Stimulated activated CD4-positive, alpha-beta T cell treated with anti-CD3 and anti-CD28 coated beads, Interleukin-4, amount 100 ng/mL, for 24 hours (primary cell): Measurements from ENCODE around the gene SRC.

ENCODE experiments used
- DNase-seq: peaks from one replicate; pipeline ENCODE4 v3.0.0-alpha.2; 2020

SRC gene

DNA sequence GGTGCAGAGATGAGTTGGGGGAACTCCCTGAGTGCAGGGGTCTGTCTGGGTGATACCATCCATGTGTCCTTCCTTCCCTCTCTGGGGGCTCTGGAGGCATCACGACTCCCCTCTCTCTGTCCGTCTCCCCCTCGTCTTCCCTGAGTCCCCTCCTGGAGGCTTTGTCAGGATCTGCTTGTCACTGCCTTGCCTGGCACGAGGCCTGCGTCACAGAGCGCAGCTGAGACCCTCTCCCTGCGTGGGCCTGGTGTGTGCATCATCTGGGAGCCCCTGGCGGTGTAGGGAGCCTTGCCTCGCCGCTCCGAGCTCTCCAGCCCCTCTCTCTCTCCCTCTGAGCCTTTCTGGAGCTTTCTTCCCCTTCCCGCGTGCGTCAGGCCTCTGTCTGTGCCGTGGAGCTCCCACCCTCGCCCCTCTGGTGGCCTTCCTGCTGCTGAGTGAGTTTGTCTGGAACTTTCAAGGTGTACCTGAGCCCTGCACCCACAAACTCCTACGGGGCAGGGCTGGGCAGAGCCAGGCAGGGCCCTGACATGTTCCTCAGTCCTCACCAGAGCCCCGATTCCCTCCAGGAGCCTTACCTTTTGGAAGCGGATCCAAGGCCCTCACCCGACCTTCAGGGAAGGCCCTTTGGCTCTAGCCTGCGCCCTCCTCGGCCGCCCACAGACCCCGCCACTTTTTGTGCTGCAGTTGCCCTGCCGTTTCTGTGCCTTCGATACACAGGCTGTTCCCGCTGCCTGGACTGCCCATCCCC, 70.3 kb downstream of the SRC start:
- DNase-seq: no peak

DNA sequence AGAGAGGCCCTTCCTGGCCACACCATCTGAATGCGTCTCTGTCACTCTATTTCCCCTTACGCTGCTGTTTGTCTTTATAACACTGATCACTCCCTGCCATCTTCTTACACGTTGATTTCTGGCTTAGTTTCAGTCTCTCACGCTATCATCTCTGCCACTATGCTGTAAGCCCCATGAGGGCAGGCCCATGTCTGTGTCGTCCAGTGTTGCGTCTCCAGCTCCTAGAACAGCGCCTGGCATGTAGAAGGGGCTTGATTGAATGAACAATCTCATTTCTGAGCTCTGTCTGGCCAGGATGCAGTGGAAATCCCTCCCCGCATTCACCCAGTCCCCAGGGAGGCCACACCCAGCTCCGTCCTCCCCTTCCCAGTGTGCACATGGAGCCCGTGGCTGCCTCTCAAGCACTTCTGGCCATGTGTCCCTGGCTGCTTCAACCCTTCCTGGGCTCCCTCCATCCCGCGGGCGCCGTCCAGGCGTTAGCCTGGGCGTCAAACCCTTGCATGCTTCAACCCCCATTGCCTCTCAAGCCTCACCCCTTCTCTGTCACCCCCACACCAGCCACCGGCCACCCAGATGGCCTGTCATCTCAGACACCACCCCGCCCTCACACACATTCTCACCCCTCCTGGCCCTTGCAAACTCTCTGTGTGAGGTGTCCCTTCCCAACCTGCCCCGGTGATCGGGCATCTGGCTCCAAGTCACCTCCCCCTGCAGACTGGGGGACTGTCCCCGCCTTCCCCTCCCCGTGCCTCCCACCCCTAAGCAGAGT, 71.1 kb downstream of the SRC start:
- DNase-seq: no peak

DNA sequence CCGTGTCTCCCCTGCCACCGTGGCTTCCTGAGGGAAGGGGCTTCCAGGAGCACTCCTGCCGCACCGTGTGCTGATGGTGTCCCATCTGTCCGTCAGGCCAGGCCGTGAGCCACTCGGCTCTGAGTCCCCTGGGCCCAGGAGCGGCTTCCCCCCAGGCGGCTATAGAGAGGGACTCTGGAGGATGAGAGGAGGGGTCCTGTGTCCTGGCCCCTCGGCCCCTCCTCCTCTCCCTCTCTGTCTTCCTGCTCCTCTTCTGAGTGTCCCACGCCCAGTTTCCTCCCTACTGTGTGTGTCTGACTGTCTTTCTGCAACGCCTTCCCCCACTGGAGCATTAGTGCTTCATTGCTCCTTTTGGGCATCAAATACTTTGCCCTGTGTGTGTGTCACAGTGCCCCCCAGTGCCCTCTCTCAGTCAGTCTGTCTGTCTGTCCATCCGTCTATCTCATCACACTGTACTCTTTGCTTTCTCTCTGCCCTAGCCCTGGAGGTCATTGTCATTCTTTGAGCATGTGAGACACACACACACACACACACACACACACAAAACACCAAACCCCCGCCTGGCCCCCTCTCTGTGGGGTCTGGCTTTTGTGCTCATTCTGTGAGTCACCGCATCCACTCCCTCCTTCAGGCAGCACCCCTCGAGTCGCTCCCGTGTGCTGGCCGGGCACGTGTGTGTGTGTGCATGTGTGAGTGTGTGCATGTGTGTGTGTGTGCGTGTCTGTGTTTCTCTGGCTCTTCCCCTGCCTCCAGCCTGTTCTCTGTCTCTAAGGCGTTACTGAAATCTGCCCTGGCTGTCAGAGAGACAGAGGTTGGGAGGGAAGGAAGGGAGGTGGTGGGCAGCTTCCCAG, 71.9 kb downstream of the SRC start:
- DNase-seq: no peak

DNA sequence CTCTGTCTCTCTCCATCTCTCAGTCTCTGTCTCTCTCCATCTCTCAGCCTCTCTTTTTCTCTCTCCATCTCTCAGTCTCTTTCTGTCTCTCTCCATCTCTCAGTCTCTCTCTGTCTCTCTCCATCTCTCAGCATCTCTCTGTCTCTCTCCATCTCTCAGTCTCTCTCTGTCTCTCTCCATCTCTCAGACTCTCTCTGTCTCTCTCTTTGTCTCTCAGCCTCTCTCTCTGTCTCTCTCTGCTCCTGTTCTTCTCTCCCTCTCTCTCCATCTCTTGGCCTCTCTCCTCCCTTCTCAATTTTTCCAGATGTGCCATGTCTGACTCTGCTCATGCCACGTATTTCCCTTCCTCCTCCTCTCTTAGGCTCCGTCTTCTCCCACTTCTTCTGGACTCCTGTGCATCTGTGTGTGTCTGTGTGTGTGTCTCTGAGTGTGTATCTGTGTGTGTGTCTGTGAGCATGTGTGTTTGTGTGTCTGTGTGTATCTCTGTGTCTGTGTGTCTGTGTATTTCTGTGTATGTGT, 72.7 kb downstream of the SRC start:
- no peak for DNase-seq

DNA sequence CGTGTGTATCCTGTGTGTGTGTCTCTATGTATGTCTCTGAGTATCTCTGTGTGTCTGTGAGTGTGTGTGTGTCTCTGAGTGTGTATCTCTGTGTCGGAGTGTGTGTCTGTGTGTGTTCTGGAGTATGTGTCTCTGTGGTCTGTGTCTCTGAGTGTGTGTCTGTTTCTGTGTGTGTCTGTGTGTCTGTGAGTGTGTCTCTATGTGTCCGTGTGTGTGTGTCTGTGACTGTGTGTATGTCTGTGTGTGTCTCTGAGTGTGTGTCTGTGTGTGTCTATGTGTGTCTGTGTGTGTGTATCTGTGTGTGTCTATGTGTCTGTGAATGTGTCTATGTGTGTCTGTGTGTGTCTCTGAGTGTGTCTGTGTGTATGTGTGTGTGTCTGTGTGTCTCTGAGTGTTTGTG, 73.4 kb downstream of the SRC start:
- DNase-seq: no peak

DNA sequence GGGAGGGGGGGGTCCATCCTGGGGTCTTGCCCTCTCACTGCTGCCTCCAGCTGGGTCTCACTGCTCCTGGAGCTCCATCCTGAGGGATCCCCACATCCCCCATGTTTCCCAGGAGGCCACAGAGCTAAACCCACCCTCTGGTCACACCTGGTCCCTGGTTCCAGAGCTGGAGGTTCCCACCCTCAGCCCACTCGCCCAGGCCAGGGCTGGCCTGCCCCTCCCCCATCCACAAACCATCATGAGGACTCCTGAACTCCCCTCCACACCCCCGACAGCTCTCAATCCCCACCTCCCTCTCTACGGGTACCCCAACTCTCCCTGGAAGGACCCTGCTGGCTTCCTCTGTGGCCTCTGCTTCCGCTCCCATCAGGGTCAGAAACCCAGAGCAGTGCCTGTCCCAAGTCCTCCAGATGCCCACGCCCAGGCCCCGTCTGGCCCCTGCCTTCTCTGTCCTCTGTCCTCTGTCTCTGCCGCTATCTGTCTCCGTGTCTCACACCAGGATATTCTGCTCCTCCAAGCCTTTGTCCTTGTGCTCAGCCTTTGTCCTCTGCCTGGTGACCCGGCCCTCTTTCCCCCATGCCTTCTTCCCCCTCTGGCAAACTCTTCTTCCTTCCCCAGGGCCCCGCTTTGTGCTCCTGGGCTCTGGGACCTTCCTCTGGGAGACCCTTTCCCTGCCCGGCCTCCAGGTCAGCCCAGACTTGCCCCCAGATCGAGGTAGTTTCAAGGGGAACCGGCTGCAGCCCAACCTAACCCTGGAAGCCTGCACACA, 74.0 kb downstream of the SRC start:
- no peak for DNase-seq

DNA sequence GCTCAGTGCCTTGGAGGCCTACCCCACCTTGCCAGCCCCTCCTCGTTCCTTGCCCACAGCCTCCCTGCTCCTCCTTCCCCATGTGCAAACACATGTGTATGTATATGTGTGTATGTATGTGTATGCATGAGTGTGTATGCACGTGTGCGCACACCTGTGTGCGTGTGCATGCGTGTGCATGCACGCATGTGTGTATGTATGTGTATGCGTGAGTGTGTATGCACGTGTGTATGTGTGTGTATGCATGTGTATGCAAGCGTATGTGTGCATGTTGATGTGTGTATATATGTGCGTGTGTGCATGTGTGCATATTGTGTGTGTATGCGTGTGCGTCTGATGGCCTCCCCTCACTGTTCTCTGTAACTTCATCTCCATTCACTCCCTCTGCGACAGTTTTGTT, 74.7 kb downstream of the SRC start:
- no peak for DNase-seq

DNA sequence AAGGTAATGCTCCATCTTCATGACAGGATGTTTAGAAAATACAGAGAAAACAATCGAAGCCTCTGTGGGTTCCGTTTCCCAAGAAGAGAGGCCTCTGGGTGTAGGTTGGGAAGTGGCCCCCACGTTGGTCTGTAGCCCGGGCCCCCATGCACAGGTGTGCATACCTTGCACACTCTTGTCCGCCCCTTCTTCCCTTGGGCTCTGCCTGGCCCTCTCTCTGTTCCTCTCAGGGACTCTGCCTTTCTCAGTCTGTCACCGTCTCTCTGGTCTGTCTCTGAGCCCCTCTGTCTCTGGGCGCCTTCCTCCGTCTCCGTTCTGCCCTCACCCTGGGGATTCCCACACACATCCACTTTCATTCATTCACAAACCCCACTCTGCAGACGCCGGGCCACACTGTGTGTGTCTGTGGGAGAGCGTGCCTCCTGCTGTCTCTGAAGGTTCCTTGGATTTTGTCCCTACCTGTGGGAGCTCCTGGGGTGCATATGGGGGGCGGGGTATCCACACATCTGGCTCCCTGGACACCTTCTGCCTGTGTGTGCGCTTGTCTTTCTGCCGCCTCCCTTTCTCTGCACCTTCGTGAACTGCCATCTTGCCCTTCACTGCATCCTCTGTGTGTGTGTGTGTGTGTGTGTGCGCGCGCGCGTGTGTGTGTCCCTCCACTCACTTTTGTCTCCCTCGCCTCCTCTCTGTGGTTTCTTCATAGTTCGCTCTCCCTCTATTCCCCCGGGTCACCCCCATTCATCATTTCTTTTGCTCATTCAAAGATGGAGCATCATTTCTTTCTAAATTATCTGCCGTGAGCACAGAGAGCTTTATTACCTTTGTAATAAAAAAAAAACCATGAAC, 75.3 kb downstream of the SRC start:
- no peak for DNase-seq

DNA sequence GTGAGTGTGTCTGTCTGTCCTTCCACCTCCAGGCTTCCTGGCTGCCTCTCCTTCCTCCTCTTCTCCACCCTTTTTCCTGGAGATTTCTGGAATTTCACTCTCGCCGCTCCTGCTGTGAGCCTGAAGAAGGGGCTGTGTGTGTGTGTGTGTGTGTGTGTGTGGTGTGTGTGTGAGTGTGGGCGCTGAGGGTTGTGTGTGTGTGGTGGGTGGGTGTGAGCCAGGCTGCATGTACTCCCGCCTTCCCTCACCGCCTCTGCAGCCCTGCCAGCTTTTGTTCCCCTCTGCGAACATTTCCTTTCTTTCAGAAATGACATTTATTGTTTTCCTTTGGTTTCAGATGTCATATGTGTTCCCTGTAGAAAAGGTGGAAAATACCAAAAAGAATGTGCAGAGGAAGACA, 76.0 kb downstream of the SRC start:
- no peak for DNase-seq

DNA sequence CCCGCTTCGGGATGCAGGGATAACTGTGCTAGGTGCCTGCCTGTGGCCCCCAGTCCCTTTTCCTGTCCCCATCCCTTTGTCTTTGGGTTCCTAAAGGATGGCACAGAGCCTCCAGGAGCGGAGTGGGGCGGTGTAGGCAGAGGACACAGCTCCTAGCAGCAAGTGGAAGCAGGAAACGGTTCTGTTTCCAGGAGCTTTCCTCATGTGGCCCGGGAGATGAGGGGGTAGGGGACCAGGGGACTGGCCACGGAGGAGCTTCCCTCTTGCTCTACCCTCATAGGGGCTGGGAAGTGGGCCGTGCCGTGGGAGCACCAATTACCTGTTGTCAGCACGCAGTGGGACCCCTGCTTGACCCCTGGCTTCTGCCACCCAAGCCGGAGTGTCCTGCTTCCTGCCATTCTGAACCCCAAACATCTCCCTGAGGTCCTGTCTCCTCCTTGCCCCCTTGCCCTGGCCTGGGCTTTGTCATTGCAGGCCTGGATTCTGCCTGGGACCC, 76.9 kb downstream of the SRC start:
- no peak for DNase-seq

DNA sequence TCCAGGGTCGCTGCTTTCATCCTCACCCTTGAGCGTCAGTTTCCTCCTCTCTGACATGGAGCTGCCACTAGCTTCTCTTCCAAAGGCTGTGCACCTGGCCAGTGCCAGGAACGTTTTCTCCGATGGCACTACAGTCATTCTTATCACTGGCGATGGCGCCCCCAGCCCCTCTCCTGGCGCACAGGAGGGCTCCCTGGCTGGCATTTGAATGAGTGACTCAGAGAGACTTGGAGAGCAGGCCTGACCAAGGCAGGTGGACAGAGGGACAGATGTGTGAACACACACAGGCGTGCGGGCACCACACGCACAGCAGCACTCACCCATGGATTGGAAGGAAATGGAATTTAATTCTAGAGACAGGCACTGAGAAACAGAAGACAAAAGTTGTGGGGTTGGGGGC, 77.6 kb downstream of the SRC start:
- DNase-seq: no peak

DNA sequence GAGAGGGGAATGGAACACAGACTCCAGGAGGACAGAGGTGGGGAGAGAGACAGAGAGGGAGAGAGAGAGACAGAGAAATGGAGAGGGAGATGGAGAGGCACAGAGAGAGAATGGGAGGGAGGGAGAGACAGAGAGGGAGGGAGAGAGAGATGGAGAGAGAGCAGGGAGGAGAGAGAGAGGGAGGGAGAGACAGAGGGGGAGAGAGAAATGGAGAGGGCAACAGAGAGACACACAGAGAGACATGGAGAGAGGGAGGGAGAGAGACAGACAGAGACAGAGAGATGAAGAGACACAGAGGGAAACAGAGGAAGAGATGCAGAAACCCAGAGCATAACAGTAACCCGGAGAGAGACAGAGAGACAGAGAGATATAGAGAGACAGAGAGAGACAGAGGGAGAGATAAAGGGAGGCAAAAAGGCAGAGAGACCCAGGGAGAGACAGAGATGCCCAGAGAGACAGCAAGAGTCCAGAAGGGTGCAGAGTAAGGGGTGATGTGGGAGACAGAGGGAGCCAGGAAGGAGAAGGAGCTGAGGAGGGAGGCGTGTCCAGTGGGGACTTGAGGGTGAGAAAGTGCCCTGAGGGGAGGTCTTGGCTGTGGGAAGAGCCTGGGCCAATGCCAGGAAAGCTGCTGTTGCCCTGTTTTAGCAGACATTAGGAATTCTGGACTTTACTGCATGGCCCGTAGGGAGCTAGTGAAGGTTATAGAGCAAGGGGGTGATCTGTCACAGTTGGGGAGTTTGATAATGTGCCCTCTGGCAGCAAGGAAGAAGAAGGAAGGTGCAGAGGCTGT, 78.3 kb downstream of the SRC start:
- DNase-seq: no peak

DNA sequence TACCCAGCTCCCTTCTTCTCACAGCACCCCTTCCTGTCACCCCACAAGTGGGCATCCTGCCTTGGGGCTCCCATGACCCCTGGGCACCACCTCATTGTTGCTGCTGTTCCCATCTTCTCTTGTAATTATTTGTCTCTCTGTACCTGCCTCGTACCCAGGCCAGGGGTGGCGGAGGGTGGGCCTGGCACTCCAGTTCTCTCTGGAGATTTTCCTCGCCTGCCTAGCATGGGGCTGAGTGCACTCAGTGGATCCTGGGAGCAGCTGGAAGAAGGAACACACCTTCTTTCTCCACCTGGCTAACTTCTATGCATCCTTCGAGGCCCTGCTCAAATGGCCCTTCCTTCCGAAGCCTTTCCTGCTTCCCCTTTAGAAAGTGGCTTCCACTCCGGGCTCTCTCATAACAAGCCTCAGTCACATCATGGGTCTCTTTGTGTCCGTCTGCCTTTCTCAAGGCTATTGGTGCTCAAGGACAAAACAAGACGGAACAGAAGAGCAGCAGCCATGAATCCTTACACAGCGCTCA, 79.2 kb downstream of the SRC start:
- no peak for DNase-seq

DNA sequence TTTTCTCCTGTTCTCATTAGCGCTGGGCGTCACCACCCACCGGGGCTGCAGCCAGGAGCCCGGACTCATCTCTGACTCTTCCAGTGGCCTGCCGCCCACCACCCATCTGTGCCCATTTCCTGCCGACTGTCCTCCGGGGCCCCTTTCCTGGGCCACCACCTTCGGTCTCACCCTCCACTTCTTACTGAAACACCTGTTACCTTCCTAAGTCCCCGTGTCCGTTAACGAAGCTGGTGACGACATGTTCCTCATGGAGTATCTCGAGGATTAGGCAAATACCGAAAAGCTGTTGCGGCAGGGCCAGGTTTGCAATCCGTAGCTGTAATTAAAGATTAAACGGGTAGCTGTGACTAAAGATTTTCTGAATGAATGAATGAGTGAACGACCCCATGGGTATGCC, 80.2 kb downstream of the SRC start:
- DNase-seq: no peak

DNA sequence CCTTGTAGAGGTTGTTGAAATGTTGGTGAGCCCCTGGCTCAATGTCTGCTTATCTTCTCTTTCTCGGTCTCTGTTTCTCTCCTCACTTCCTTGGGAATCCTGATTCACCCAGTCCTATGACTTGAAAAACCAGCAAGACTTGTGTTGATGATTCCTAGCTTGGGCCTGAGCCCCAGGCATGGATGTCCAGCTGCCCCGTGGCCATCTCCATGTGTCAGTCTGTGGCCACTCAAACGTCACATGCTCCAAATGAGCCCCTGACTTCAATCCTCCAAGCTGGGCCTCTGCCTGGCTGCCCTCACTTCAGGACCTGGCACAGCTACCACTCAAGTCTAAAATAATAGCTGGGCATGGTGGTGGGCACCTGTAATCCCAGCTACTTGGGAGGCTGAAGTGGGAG, 81.0 kb downstream of the SRC start:
- no peak for DNase-seq

DNA sequence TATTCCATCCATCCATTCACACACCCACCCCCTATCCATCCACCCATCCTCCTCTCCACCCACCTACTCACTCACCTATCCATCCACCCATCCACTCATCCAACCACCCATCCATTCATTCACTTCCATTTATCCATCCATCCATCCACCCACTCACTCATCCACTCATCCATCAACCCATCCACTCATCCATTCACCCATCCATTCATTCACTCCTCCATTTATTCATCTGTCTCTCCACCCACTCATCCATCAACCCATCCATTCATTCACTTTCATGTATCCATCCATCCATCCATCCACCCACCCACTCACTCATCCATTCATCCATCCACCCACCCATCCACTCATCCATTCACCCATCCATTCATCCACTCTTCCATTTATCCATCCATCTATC, 84.1 kb downstream of the SRC start:
- no peak for DNase-seq

DNA sequence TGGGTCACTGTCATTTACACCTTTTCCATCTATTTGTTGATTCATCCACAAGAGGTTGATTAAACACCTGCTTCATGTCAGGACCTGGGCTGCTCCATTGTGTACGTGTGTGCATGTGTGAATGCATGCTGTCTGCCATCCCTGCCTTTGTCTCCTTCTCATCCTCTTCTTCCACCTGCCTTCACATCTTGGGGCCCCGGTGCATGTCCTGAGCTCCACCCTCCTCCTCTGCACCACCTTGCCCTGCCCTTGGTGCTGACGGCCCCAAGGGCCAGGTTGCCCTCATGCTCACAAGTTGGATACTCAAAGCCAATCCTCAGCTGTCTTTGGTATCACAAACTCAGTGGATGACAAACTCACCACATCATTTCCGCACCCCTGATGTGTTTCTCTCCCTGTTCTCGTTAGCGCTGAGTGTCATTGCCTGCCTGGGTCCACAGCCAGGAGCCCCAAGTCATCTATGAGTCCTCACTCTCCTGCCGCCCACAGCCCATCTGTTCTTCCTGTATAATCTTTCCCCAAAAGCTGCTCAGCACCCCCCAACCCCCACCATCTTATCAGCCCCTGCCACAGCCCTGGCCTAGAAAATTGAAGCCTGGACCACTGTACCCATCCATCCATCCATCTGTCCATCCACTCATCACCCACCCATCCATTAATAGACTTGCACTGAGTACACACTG, 85.0 kb downstream of the SRC start:
- DNase-seq: no peak

DNA sequence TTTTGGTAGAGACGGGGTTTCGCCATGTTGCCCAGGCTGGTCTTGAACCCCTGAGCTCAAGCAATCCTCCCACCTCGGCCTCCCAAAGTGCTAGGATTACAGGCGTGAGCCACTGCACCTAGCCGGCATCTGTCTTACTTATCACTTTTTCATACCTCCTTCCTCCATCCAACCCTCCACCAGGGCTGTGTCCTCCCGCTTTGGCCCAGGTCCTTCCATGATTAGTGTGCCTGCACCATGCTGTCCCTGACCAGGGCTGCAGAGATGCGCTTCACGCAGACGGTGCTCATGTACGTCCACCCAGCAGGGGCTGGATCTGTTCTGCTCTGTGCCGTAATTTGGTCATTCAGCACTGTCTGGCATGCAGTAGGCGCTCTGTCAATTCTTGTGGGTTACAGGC, 85.8 kb downstream of the SRC start:
- no peak for DNase-seq

DNA sequence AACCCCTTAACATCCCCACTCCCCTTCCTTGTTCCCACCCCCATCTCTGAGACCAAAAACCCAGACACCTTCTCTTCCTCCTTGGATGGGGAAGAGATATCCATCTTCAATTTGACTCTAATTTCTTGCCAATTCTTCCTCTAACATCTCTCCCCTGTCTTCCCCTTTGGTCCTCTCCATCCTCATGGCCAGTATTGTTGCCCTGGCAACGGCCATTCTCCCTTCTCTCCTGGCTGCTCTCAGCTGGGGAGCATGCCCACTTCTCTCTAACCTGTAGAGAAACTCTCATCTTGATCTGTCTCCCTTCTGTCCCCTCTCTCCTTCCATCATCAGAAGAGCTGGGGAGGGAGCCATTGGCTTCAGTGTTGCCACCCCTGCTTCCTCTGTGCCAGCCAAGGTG, 86.7 kb downstream of the SRC start:
- DNase-seq: no peak

DNA sequence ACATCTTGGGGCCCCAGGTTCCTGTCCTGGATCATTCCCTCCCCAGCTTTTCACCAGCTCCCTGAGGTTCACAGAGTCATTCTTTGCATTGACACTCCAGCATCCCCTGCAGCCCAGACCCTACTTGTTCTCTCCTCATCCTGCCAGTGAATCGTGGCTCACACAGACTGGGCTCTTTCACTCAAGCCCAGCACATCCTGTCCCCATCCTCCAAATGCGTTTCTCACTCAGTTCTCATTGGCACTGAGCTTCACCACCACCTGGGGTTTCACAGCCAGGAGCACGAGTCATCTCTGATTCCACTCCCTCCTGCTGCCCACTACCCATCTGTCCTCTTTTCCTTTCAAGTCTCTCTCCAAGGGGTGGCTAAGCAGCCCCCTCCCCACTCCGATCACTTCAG, 89.7 kb downstream of the SRC start:
- DNase-seq: no peak
